Neuronal stem cell (in vitro differentiated cells): ENCODE results near the gene UTF1.
A peak's percentile ranks its signal among the peaks of the same experiment; 100 is the strongest.

Source experiments
- DNase-seq: peaks from one replicate; pipeline ENCODE4 v3.0.0-alpha.2; 2013; ENCODE audit warnings: low spot score
- H2AFZ ChIP-seq: one replicate; pipeline ENCODE4 v1.6.1; 2013; ENCODE audit warnings: mild to moderate bottlenecking, low read length, inconsistent platforms
- H2AK5ac ChIP-seq: 2 replicates; pipeline ENCODE4 v1.6.1; 2013; ENCODE audit warnings: low read depth, mild to moderate bottlenecking, inconsistent platforms, low read length, moderate library complexity, mixed read lengths
- H2BK120ac ChIP-seq: 2 replicates; pipeline ENCODE4 v1.6.1; 2013; ENCODE audit warnings: low read depth, mild to moderate bottlenecking, inconsistent platforms, low read length, moderate library complexity, mixed read lengths
- H2BK12ac ChIP-seq: one replicate; pipeline ENCODE4 v1.6.1; 2013; ENCODE audit warnings: low read length, inconsistent platforms
- H2BK15ac ChIP-seq: 2 replicates; pipeline ENCODE4 v1.6.1; 2013; ENCODE audit warnings: mild to moderate bottlenecking, low read length, inconsistent platforms, mixed read lengths
- H2BK5ac ChIP-seq: one replicate; pipeline ENCODE4 v1.6.1; 2013; ENCODE audit warnings: inconsistent platforms, mild to moderate bottlenecking, low read length, moderate library complexity
- H3K14ac ChIP-seq: one replicate; pipeline ENCODE4 v1.6.1; 2013; ENCODE audit warnings: low read length, inconsistent platforms
- H3K18ac ChIP-seq: 2 replicates; pipeline ENCODE4 v1.6.1; 2013; ENCODE audit warnings: low read length, inconsistent platforms
- H3K23ac ChIP-seq: 2 replicates; pipeline ENCODE4 v1.6.1; 2013; ENCODE audit warnings: low read depth, mild to moderate bottlenecking, mixed read lengths, low read length, inconsistent platforms; ENCODE audit not compliant: poor library complexity
- H3K27ac ChIP-seq: replicated peaks from 3 replicates; pipeline ENCODE4 v1.5.1; 2013; ENCODE audit warnings: low read length, inconsistent platforms
- H3K27me3 ChIP-seq, 3 experiments: 2 replicates each; pipeline ENCODE4 v1.6.1; 2013; ENCODE audit warnings: low read length in 3 of 3, mild to moderate bottlenecking in 2 of 3, inconsistent platforms in 1 of 3, low read depth in 1 of 3, mixed read lengths in 1 of 3, moderate library complexity in 1 of 3; ENCODE audit not compliant: control insufficient read depth in 3 of 3, insufficient read depth in 3 of 3
- H3K36me3 ChIP-seq, 2 donors: replicated peaks in 1 of 2; 2 replicates each; pipeline ENCODE4 v1.6.1; 2013; ENCODE audit warnings: low read length in 2 of 2; ENCODE audit not compliant: control insufficient read depth in 2 of 2, insufficient read depth in 2 of 2
- H3K4ac ChIP-seq: 2 replicates; pipeline ENCODE4 v1.6.1; 2013; ENCODE audit warnings: inconsistent platforms, mild to moderate bottlenecking, low read length, moderate library complexity
- H3K4me1 ChIP-seq, 2 donors: 1 replicate in 1 of 2; 2 replicates in 1 of 2; pipeline ENCODE4 v1.6.1; 2013; ENCODE audit warnings: low read length in 2 of 2, low read depth in 1 of 2; ENCODE audit not compliant: control insufficient read depth in 2 of 2, insufficient read depth in 1 of 2
- H3K4me2 ChIP-seq: one replicate; pipeline ENCODE4 v1.6.1; 2013; ENCODE audit warnings: mild to moderate bottlenecking, low read length, inconsistent platforms; ENCODE audit not compliant: insufficient read depth, poor library complexity, severe bottlenecking
- H3K4me3 ChIP-seq, 2 donors: 2 replicates each; pipeline ENCODE4 v1.5.1; 2013; ENCODE audit warnings: low read length in 2 of 2, mild to moderate bottlenecking in 2 of 2, inconsistent platforms in 1 of 2, moderate library complexity in 1 of 2
- H3K79me1 ChIP-seq: one replicate; pipeline ENCODE4 v1.6.1; 2013; ENCODE audit warnings: low read depth, mild to moderate bottlenecking, inconsistent platforms, low read length, moderate library complexity
- H3K9ac ChIP-seq: one replicate; pipeline ENCODE4 v1.6.1; 2013; ENCODE audit warnings: mild to moderate bottlenecking, low read depth, low read length, inconsistent platforms; ENCODE audit not compliant: poor library complexity
- H3K9me3 ChIP-seq, 2 donors: replicated peaks in 1 of 2; 2 replicates each; pipeline versions ENCODE3 to v1.6.1; 2013; ENCODE audit warnings: low read length in 2 of 2, mild to moderate bottlenecking in 2 of 2, inconsistent platforms in 1 of 2, low read depth in 1 of 2, mixed read lengths in 1 of 2, moderate library complexity in 1 of 2; ENCODE audit not compliant: control insufficient read depth in 2 of 2, insufficient read depth in 1 of 2
- H4K8ac ChIP-seq: one replicate; pipeline ENCODE4 v1.6.1; 2013; ENCODE audit warnings: low read depth, mild to moderate bottlenecking, inconsistent platforms, low read length, moderate library complexity
- H4K91ac ChIP-seq: one replicate; pipeline ENCODE4 v1.6.1; 2013; ENCODE audit warnings: low read length, low read depth, mild to moderate bottlenecking, inconsistent platforms; ENCODE audit not compliant: poor library complexity
- WGBS, 2 donors: extraction: QIAGEN DNeasy Blood & Tissue Kit; methylation state at CpG; one replicate each; pipeline ENCODE4 v1.1.7; 2013; ENCODE audit warnings: missing lambda C conversion rate in 2 of 2, mixed read lengths in 1 of 2; ENCODE audit not compliant: insufficient read length in 2 of 2, insufficient replicate concordance in 1 of 2; ENCODE audit errors: extremely low coverage in 2 of 2; 5-methylcytosine and 5-hydroxymethylcytosine counted together

The UTF1 gene

DNA sequence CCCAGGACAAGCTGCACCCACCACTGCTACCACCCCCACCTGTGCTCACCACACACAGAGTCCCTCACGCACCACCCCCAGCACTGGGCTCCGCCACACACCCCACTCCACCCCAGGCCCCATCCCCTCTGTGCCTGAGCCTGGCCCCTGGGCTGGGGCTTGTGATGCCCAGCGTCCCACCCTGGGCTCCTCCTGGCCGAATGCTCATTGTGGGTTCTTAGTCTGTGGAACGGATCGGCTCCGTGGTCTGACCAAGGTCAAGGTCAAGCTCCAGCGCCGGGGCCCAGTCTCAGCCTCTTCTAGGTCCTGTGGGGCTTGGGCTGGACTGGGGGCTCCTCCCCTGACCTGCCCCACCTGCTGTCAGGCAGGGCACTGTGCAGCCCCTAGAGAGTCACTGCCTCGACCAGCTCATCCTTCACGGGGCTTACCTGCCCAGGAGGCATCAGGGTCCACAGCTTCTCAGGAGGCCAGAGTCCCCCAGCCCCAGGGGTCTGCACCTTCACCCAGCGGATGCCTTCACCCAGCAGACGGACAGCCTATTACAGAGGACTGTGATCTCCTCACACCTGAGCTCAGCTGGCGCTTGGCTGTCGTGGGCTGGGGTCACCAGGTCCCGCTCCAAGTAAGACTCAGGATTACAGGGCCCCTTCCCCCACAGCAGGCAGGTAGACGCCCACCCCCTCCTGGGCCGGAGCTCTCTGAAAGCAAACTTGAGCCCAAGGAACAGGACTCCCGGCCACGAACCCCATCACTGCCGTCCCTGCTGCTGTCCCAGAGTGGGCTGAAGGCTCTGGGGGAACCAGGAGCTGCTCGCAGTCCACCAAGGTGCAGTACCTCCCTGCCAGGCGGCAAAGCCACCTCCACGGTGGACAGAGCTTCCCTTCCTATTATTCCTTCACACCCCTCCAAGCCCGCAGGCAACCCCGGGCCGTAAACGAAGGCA lies 15.3 kb upstream of the UTF1 start:
- no peak overlapping the region for H3K27ac ChIP-seq
- peak overlapping the region; percentile 17 for H3K23ac ChIP-seq
- H3K36me3 ChIP-seq, result peaks cover 0 to 5% of the 10 kb centered on the region in 2 donors
- peak overlapping the region; percentile 35 for H3K18ac ChIP-seq
- H3K4me1 ChIP-seq, result no peaks in the 10 kb centered on the region
- peaks cover 0 to 18% (median 5%) of the 10 kb centered on the region in 3 experiments for H3K27me3 ChIP-seq
- H3K9me3 ChIP-seq, result peaks cover 0 to 4% of the 10 kb centered on the region in 2 donors
- no peak for DNase-seq
- no peaks in the 10 kb centered on the region for H3K79me1 ChIP-seq
- H3K4me2 ChIP-seq, result no peak overlapping the region
- no peak overlapping the region for H3K4me3 ChIP-seq
- peak overlapping the region; percentile 94 for H3K14ac ChIP-seq
- no CpG with 5 or more reads among the region's 28 CpGs for WGBS, 2 donors
- H2BK12ac ChIP-seq, result no peak overlapping the region
- H2AFZ ChIP-seq, result no peak overlapping the region
- H2BK5ac ChIP-seq, result no peak overlapping the region
- peak overlapping the region; percentile 63 for H2BK120ac ChIP-seq
- H3K4ac ChIP-seq, result no peak overlapping the region
- H4K8ac ChIP-seq, result no peak overlapping the region
- H3K9ac ChIP-seq, result no peak overlapping the region
- H2BK15ac ChIP-seq, result no peak overlapping the region
- peak overlapping the region; percentile 54 for H2AK5ac ChIP-seq
- no peak overlapping the region for H4K91ac ChIP-seq

DNA sequence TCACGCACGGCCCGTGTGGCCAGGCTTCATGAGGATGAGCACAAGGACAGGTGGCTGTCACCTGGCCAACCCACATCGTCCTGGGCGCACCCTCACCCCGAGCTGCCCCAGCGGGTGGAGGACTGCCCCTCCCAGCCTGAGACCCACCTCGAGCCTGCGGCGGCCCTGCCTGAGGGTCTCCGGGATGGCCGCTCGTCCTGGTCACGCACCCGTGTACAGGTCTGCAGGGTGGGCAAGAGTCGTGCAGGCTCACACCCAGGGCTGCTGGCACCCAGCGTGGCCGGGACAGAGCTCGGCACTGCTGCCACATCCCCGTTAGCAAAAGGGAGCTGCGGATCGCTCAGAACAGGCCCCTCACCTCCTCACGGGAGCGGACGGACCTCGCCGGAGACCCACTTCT lies 14.4 kb upstream of the UTF1 start:
- WGBS, 2 donors, result no CpG with 5 or more reads among the region's 27 CpGs
- Histone ChIP-seq H3K14ac (no peak overlapping the region), H2BK12ac (no peak overlapping the region)

DNA sequence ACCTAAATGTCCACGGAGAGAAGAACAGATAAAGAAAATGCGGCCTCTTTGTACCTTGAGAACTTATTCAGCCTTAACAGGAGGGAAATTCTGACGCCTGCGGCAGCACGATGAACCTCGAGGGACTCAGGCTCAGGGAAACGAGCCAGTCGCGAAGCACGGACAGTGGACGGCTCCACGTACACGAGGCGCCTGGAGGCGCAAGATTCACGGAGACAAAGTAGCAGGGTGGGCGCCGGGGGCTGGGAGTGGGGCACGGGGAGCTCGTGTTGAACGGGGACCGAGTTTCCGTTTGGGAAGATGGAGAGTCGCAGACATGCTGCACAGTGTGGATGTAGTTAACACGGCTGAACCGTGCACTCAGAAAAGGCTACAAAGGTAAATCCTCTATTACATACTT lies 13.2 kb upstream of the UTF1 start:
- H2BK12ac ChIP-seq, result no peak overlapping the region
- H2AK5ac ChIP-seq, result no peak overlapping the region
- no peak overlapping the region for H4K91ac ChIP-seq
- no peak overlapping the region for H2AFZ ChIP-seq
- no peak overlapping the region for H3K4ac ChIP-seq
- no peak overlapping the region for H2BK15ac ChIP-seq
- H3K14ac ChIP-seq, result no peak overlapping the region
- no peak overlapping the region for H3K27ac ChIP-seq
- H3K18ac ChIP-seq, result no peak overlapping the region
- H3K9me3 ChIP-seq, result peaks cover 0 to 4% of the 10 kb centered on the region in 2 donors
- WGBS, 2 donors, result no CpG with 5 or more reads among the region's 26 CpGs
- no peaks in the 10 kb centered on the region for H3K79me1 ChIP-seq
- H3K4me2 ChIP-seq, result no peak overlapping the region
- H2BK5ac ChIP-seq, result no peak overlapping the region
- no peak overlapping the region for H3K23ac ChIP-seq
- H3K36me3 ChIP-seq, result peaks cover 0 to 5% of the 10 kb centered on the region in 2 donors
- H3K4me1 ChIP-seq, result no peaks in the 10 kb centered on the region
- peak overlapping the region; percentile 30 for H3K9ac ChIP-seq
- H4K8ac ChIP-seq, result no peak overlapping the region
- peaks cover 0 to 29% (median 10%) of the 10 kb centered on the region in 3 experiments for H3K27me3 ChIP-seq
- DNase-seq, result no peak
- no peak overlapping the region for H2BK120ac ChIP-seq
- no peak overlapping the region for H3K4me3 ChIP-seq

More for the DNA sequence above, 14.4 kb upstream of the UTF1 start:
- Histone ChIP-seq H3K4me3 (peak overlapping the region in 1 of 2 donors; percentile 63), H2BK120ac (peak overlapping the region; percentile 61), H2BK15ac (no peak overlapping the region), H3K27me3 (peaks cover 0 to 20% (median 6%) of the 10 kb centered on the region in 3 experiments), H2BK5ac (no peak overlapping the region), H3K4ac (no peak overlapping the region), H2AK5ac (no peak overlapping the region), H3K79me1 (no peaks in the 10 kb centered on the region), H3K9me3 (peaks cover 0 to 4% of the 10 kb centered on the region in 2 donors), H3K23ac (peak overlapping the region; percentile 17), H3K4me1 (no peaks in the 10 kb centered on the region), H3K9ac (no peak overlapping the region), H3K27ac (no peak overlapping the region), H2AFZ (no peak overlapping the region), H3K36me3 (peaks cover 0 to 5% of the 10 kb centered on the region in 2 donors), H3K18ac (peak overlapping the region; percentile 27), H3K4me2 (no peak overlapping the region), H4K91ac (no peak overlapping the region), H4K8ac (no peak overlapping the region)
- no peak for DNase-seq
